Tibial nerve (tissue), 4 donors: ENCODE measurements around the gene PCDHGA10. TPM values are rescaled to one million over a fixed set of nuclear protein-coding genes. Genes with fewer than 3 reads are reported as not detected.
"Not testable (repeated sequence)": the region's sequence is repeated elsewhere in the genome, so short reads cannot be mapped to it uniquely, and the experiment has no call there.

Experiments used
- DNase-seq, 2 donors: peaks; one replicate each; pipeline ENCODE4 v3.0.0-alpha.2; 2019; ENCODE audit warnings: low spot score in 2 of 2
- H3K27ac ChIP-seq, 4 donors: fragments of 200-600 bp; sonication (generic) in 3 of 4; one replicate each; pipeline ENCODE4 v1.5.1; 2017 to 2019; ENCODE audit warnings: mild to moderate bottlenecking in 1 of 4
- H3K27me3 ChIP-seq, 2 donors: fragments of 200-600 bp; sonication (generic) in 1 of 2; one replicate each; pipeline versions ENCODE4 v1.5.1 to v1.6.0; 2017 to 2019
- H3K36me3 ChIP-seq, 3 donors: fragments of 200-600 bp; sonication (generic); one replicate each; pipeline ENCODE4 v1.5.1; 2018 to 2019
- H3K4me1 ChIP-seq, 4 donors: fragments of 200-600 bp; sonication (generic) in 3 of 4; one replicate each; pipeline ENCODE4 v1.5.1; 2017 to 2019
- H3K4me3 ChIP-seq, 4 donors: fragments of 200-600 bp; sonication (generic) in 3 of 4; one replicate each; pipeline ENCODE4 v1.5.1; 2017 to 2019; ENCODE audit warnings: mild to moderate bottlenecking in 1 of 4, moderate library complexity in 1 of 4
- H3K9me3 ChIP-seq, 4 donors: fragments of 200-600 bp; sonication (generic) in 3 of 4; one replicate each; pipeline ENCODE4 v1.5.1; 2017 to 2019
- EP300 ChIP-seq, 2 donors: sonication (generic); formaldehyde crosslinking; IDR thresholded peaks; one replicate each; pipeline ENCODE4 v1.6.1; 2017; ENCODE audit warnings: antibody characterized with exemption in 2 of 2, mild to moderate bottlenecking in 1 of 2
- POLR2A ChIP-seq, 2 donors: fragments of 450-650 bp; IDR thresholded peaks; one replicate each; pipeline ENCODE4 v1.6.1; 2017; ENCODE audit warnings: antibody characterized with exemption in 2 of 2, mild to moderate bottlenecking in 2 of 2, moderate library complexity in 2 of 2
- WGBS, 2 donors: methylation state at CpG; one replicate each; pipeline ENCODE4 v1.1.5; 2018; 5-methylcytosine and 5-hydroxymethylcytosine counted together
- total RNA-seq, 4 donors: library from RNA; depleted of rRNA; stranded (reverse); fragments of >200 nt; gene quantifications; one replicate each; pipeline ENCODE4 v1.1.0, GENCODE V29; 2016
- TF ChIP-seq, protein P1 (sequence below), 5 experiments: fragments of 200-600 bp in 3 of 5; fragments of 450-650 bp in 2 of 5; sonication (generic) in 3 of 5; IDR thresholded peaks; one replicate each; pipeline ENCODE4 v1.5.1; 2016 to 2019; ENCODE audit warnings: antibody characterized with exemption in 5 of 5, mild to moderate bottlenecking in 3 of 5, moderate library complexity in 2 of 5

The PCDHGA10 gene
- total RNA-seq, 4 donors from 2014 or later, result 7.6 to 15.0 (median 10.6) TPM

DNA sequence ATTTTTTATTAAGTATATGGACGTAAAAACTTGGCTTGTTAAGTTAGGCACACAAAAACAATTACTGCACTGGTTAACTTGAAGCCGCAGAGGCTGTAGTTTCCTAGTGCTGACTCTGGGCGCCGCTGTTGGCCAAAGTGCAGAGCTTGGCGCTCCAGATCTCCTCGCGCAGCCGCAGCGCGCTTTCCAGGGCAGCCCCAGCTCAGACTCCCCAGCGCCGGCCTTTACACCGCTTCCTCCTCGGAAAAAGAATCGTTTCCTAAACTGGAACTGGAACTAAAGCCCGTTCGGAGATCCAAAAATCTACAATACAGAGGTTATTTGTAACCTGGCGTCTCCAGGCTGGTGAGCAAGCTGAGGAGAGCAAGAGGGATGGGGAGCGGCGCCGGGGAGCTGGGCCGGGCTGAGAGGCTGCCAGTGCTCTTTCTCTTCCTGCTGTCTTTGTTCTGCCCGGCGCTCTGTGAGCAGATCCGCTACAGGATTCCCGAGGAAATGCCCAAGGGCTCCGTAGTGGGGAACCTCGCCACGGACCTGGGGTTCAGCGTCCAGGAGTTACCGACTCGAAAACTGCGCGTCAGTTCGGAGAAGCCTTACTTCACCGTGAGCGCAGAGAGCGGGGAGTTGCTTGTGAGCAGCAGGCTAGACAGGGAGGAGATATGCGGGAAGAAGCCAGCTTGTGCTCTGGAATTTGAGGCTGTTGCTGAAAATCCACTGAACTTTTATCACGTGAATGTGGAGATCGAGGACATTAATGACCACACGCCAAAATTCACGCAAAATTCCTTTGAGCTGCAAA is 14.8 kb upstream of the PCDHGA10 start, which contains the start of gene PCDHGB5:
Gene PCDHGB5 (plus strand): TSS at position 192 of the 796 bp plus-strand sequence. CDS start 181 bp downstream, at position 373.
- H3K9me3 ChIP-seq, result peaks cover 9 to 94% (median 51%) of the 10 kb centered on the region in 4 donors
- not testable (repeated sequence) for H3K27ac ChIP-seq, H3K27me3 ChIP-seq, H3K4me1 ChIP-seq, DNase-seq
- peaks cover 0 to 13% (median 0%) of the 10 kb centered on the region in 3 donors for H3K36me3 ChIP-seq
- TF ChIP-seq, protein P1, sequence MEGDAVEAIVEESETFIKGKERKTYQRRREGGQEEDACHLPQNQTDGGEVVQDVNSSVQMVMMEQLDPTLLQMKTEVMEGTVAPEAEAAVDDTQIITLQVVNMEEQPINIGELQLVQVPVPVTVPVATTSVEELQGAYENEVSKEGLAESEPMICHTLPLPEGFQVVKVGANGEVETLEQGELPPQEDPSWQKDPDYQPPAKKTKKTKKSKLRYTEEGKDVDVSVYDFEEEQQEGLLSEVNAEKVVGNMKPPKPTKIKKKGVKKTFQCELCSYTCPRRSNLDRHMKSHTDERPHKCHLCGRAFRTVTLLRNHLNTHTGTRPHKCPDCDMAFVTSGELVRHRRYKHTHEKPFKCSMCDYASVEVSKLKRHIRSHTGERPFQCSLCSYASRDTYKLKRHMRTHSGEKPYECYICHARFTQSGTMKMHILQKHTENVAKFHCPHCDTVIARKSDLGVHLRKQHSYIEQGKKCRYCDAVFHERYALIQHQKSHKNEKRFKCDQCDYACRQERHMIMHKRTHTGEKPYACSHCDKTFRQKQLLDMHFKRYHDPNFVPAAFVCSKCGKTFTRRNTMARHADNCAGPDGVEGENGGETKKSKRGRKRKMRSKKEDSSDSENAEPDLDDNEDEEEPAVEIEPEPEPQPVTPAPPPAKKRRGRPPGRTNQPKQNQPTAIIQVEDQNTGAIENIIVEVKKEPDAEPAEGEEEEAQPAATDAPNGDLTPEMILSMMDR (IDR thresholded peaks at IDR 0.05), result peak in 4 of 5 experiments; percentile 16 to 37 (median 30)
- peak within 1 kb of the TSS in 2 of 4 donors; percentile 8 to 30 for H3K4me3 ChIP-seq
- WGBS, 2 donors, result 6 to 11% methylated on average over 21 to 26 of the region's 43 CpGs

GRCh38 chr5:141398608-141399007 is 14.2 kb upstream of the PCDHGA10 start:
- no peak for DNase-seq
- no peaks in the 10 kb centered on the region for H3K27me3 ChIP-seq
- no peaks in the 10 kb centered on the region for H3K4me1 ChIP-seq
- H3K36me3 ChIP-seq, result peaks cover 0 to 8% (median 0%) of the 10 kb centered on the region in 3 donors
- TF ChIP-seq POLR2A (IDR thresholded peaks at IDR 0.05) (no peak), EP300 (IDR thresholded peaks at IDR 0.05) (no peak)
- TF ChIP-seq, protein P1 (IDR thresholded peaks at IDR 0.05), result no peak
- 22 to 38% methylated on average over 15 of the region's 15 CpGs for WGBS, 2 donors
- H3K27ac ChIP-seq, result no peak overlapping the region
- H3K4me3 ChIP-seq, result no peak overlapping the region
- peaks cover 5 to 94% (median 49%) of the 10 kb centered on the region in 4 donors for H3K9me3 ChIP-seq

GRCh38 chr5:141399555-141400258 is 13.1 kb upstream of the PCDHGA10 start:
- Histone ChIP-seq H3K36me3 (peaks cover 0 to 14% (median 0%) of the 10 kb centered on the region in 3 donors), H3K4me1 (no peaks in the 10 kb centered on the region), H3K27ac (no peak overlapping the region), H3K27me3 (no peaks in the 10 kb centered on the region), H3K4me3 (no peak overlapping the region), H3K9me3 (peaks cover 3 to 94% (median 50%) of the 10 kb centered on the region in 4 donors)
- WGBS, 2 donors, result 26 to 31% methylated on average over 45 to 49 of the region's 61 CpGs
- TF ChIP-seq, protein P1 (IDR thresholded peaks at IDR 0.05), result no peak
- no peak for TF ChIP-seq POLR2A (IDR thresholded peaks at IDR 0.05)
- DNase-seq, result no peak

DNA sequence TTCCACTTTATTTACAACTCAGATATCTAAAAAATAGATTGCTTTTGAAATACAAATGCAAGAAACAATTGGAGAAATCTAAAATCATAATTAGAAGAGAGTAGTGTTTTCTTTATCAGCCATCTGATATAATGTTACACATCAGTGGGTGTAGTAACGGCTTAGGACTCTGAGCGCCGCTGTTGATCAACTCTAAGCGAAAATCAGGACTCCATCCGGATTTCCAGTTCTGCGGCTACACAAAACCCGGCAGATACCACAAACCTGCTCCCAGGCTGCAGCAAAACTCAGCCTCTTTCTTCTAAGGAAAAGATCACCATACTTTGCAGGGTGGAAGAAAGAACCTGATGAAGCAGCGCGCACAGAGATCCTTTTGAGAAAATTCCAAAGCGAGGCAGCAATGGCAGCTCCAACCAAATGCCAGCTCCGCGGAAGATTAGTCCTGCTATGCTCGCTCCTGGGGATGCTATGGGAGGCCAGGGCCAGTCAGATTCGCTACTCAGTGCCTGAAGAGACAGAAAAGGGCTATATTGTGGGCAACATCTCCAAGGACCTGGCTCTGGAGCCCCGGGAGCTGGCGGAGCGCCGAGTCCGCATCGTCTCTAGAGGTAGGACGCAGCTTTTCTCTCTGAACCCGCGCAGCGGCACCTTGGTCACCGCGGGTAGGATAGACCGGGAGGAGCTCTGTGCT is 10.1 kb upstream of the PCDHGA10 start, which contains the start of gene PCDHGA9:
Gene PCDHGA9 (plus strand): TSS at position 226 of the 691 bp plus-strand sequence. CDS start 175 bp downstream, at position 401.
- peaks cover 0 to 94% (median 50%) of the 10 kb centered on the region in 4 donors for H3K9me3 ChIP-seq
- TF ChIP-seq POLR2A (IDR thresholded peaks at IDR 0.05) (no peak), EP300 (IDR thresholded peaks at IDR 0.05) (no peak)
- TF ChIP-seq, protein P1 (IDR thresholded peaks at IDR 0.05), result peak in 1 of 5 experiments; percentile 8
- no peak within 1 kb of the TSS for H3K27ac ChIP-seq
- no peak for DNase-seq
- peak within 1 kb of the TSS in 1 of 4 donors; percentile 34 for H3K4me3 ChIP-seq
- peaks cover 0 to 20% (median 0%) of the 10 kb centered on the region in 3 donors for H3K36me3 ChIP-seq
- 16 to 21% methylated on average over 27 of the region's 27 CpGs for WGBS, 2 donors
- no peaks in the 10 kb centered on the region for H3K27me3 ChIP-seq
- H3K4me1 ChIP-seq, result no peaks in the 10 kb centered on the region
